ENCODE data around the gene TMEM176A. TPM values are rescaled to one million over a fixed set of nuclear protein-coding genes. Genes with fewer than 3 reads are reported as not detected.

Gene TMEM176A
- total and polyA plus RNA-seq, 2 of the 8 experiments (the other 6 are each of a cell fraction or from before 2014, with no cell fraction given): 1.3 to 1.5 TPM

DNA sequence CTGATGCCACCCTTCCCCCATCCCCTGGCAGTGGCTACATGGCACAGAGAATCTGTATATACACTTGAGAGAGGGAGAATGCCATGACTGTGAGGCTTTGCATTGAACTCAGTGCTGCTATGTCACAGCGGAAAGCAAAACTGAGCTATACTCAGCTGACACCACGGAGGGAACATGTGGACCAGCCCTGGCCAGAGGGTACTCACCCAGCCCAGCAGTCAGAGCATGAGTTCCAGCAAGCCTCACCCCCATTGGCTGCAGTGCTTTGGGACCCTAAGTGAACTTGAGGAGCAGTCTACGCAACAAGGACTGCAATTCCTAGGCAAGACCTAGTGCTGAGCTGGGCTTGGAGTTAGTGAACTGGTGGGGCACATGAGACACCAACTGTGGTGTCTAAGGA lies 41.4 kb downstream of the TMEM176A start:
- Histone ChIP-seq H4K8ac (ENCODE audit: extremely low read depth, insufficient read depth, low read length) (no peak overlapping the region), H3K27ac (ENCODE audit: low read depth, low read length) (no peak overlapping the region), H3K4me1 (replicated peaks in 1 of 4; ENCODE audit: control insufficient read depth in 3 of 4, insufficient read depth in 4 of 4, low read length in 3 of 4) (no peaks in the 10 kb centered on the region), H4K91ac (replicated peaks; ENCODE audit: insufficient read length, low read length) (no peak overlapping the region), H3K36me3 (ENCODE audit: control insufficient read depth in 2 of 4, insufficient read depth in 4 of 4, low read length in 3 of 4) (no peaks in the 10 kb centered on the region), H2BK15ac (ENCODE audit: low read length) (no peak overlapping the region; the same call in 1 of the 2 replicates), H3K79me1 (ENCODE audit: low read depth, low read length) (no peaks in the 10 kb centered on the region), H3K4me2 (ENCODE audit: insufficient read depth in 1 of 2, low read depth in 2 of 2, low read length in 2 of 2) (no peak overlapping the region), H3K56ac (replicated peaks; ENCODE audit: insufficient read length, low read depth, low read length) (no peak overlapping the region), H2AK5ac (ENCODE audit: low read depth, low read length) (no peak overlapping the region), H3K79me2 (ENCODE audit: control insufficient read depth in 1 of 2, insufficient read depth in 2 of 2, low read length in 2 of 2) (no peaks in the 10 kb centered on the region), H2BK12ac (ENCODE audit: low read depth, low read length) (peak overlapping the region; percentile 60; the same call in 1 of the 2 replicates), H2BK5ac (ENCODE audit: low read depth, low read length) (peak overlapping the region; percentile 66; the same call in 1 of the 2 replicates), H4K5ac (ENCODE audit: insufficient read length, low read depth, low read length) (no peak overlapping the region), H2AFZ (ENCODE audit: low read length) (no peak overlapping the region), H3K4ac (replicated peaks; ENCODE audit: insufficient read length, low read depth, low read length) (no peak overlapping the region), H2BK120ac (replicated peaks; ENCODE audit: low read depth, low read length) (no peak overlapping the region), H3K23me2 (ENCODE audit: low read depth, low read length) (no peaks in the 10 kb centered on the region), H3K14ac (ENCODE audit: insufficient read length) (no peak overlapping the region), H4K20me1 (replicated peaks in 1 of 2; ENCODE audit: control insufficient read depth in 1 of 2, insufficient read depth in 2 of 2, low read length in 2 of 2) (no peaks in the 10 kb centered on the region), H3K27me3 (replicated peaks in 1 of 4; ENCODE audit: control insufficient read depth in 3 of 4, extremely low read depth in 1 of 4, insufficient read depth in 3 of 4, low read length in 3 of 4) (no peaks in the 10 kb centered on the region; a peak in 1 of 7 replicates), H3K23ac (ENCODE audit: insufficient read length) (no peak overlapping the region), H3K9ac (replicated peaks in 1 of 4; ENCODE audit: extremely low read depth in 1 of 4, low read depth in 3 of 4, low read length in 3 of 4) (no peak overlapping the region), H3K18ac (ENCODE audit: extremely low read depth, low read length) (no peak overlapping the region), H3K4me3 (ENCODE audit: extremely low read depth in 1 of 4, insufficient read depth in 2 of 4, low read depth in 3 of 4, low read length in 4 of 4) (no peak overlapping the region), H2BK20ac (ENCODE audit: low read length) (no peak overlapping the region), H3K9me3 (ENCODE audit: insufficient read depth in 2 of 2, low read depth in 1 of 2, low read length in 1 of 2) (no peaks in the 10 kb centered on the region)
- 94% methylated on average over 3 of the region's 3 CpGs; no CpG with 5 or more reads in 1 of the 2 experiments for WGBS, 2 experiments (ENCODE audit: extremely low coverage in 1 of 2, insufficient coverage in 1 of 2, insufficient read length in 1 of 2, insufficient replicate concordance in 2 of 2, low coverage in 1 of 2, low lambda C conversion rate in 2 of 2, missing lambda C conversion rate in 1 of 2)
- no peak for TF ChIP-seq TCF12 (IDR thresholded peaks at IDR 0.05; ENCODE audit: low read depth, low read length)
- no peak for TF ChIP-seq HDAC2 (IDR thresholded peaks at IDR 0.05; ENCODE audit: borderline replicate concordance in 1 of 2, low read depth in 2 of 2, low read length in 2 of 2)
- TF ChIP-seq NANOG (IDR thresholded peaks at IDR 0.05; ENCODE audit: insufficient read depth, low read depth, low read length, poor library complexity, severe bottlenecking): no peak
- TF ChIP-seq BRCA1 (IDR thresholded peaks at IDR 0.05; ENCODE audit: low read depth, low read length): no peak
- TF ChIP-seq CBX5 (IDR thresholded peaks at IDR 0.05; ENCODE audit: low read depth, low read length): no peak
- DNase-seq (ENCODE audit: low read depth in 1 of 2, low spot score in 2 of 2) (no peak), FAIRE-seq (no peak)
- CTCF ChIA-PET (ENCODE audit: partially characterized antibody): interaction anchor here (1.1 to 1.3 kb wide), 3 partner anchors 34 to 112 kb away, joined by 3 to 4 read pairs (median 3); no protein-coding TSS in a partner anchor
- POLR2A ChIA-PET (ENCODE audit: partially characterized antibody): interaction anchor here (1.0 kb wide), 1 partner anchor 10 kb away, joined by 3 read pairs; no protein-coding TSS in a partner anchor
